SH-SY5Y (cell line): ENCODE data around the gene RNLS.

Experiments used
- GATA2 ChIP-seq: IDR thresholded peaks from 2 replicates; pipeline ENCODE4 v1.6.1; 2011; ENCODE audit warnings: mild to moderate bottlenecking, low read depth, low read length
- GATA3 ChIP-seq: IDR thresholded peaks from 2 replicates; pipeline ENCODE4 v1.6.1; 2011; ENCODE audit warnings: low read depth, mild to moderate bottlenecking, low read length, moderate library complexity

RNLS gene

GRCh38 chr10:88457660-88458059, 125.5 kb downstream of the RNLS start:
- no peak for TF ChIP-seq GATA3

GRCh38 chr10:88456730-88457129, 126.4 kb downstream of the RNLS start:
- TF ChIP-seq GATA3 (no peak), GATA2 (no peak)

GRCh38 chr10:88455831-88456230, 127.3 kb downstream of the RNLS start:
- TF ChIP-seq GATA2, result no peak
- no peak for TF ChIP-seq GATA3

GRCh38 chr10:88450201-88450600, 132.9 kb downstream of the RNLS start:
- TF ChIP-seq GATA3 (no peak), GATA2 (no peak)

- TF ChIP-seq GATA3, result no peak
- no peak for TF ChIP-seq GATA2
Observed at GRCh38 chr10:88442716-88443115, 140.4 kb downstream of the RNLS start.

GRCh38 chr10:88440541-88440940, 142.6 kb downstream of the RNLS start:
- TF ChIP-seq GATA2 (no peak), GATA3 (no peak)

- TF ChIP-seq GATA3 (no peak), GATA2 (no peak)
Observed at GRCh38 chr10:88439932-88440331, 143.2 kb downstream of the RNLS start.

- TF ChIP-seq GATA2, result no peak
- no peak for TF ChIP-seq GATA3
Observed at GRCh38 chr10:88437411-88437810, 145.7 kb downstream of the RNLS start.

GRCh38 chr10:88433565-88434186, 149.4 kb downstream of the RNLS start:
- TF ChIP-seq GATA3, result no peak
- TF ChIP-seq GATA2, result no peak

- no peak for TF ChIP-seq GATA2
- no peak for TF ChIP-seq GATA3
Observed at GRCh38 chr10:88431103-88431502, 152.0 kb downstream of the RNLS start.

- TF ChIP-seq GATA2 (no peak), GATA3 (no peak)
Observed at GRCh38 chr10:88428976-88429375, 154.1 kb downstream of the RNLS start.

GRCh38 chr10:88428442-88428841, 154.7 kb downstream of the RNLS start:
- TF ChIP-seq GATA2 (no peak), GATA3 (no peak)

- no peak for TF ChIP-seq GATA2
- TF ChIP-seq GATA3, result no peak
Observed at GRCh38 chr10:88427024-88427423, 156.1 kb downstream of the RNLS start.

- TF ChIP-seq GATA2, result no peak
- TF ChIP-seq GATA3, result no peak
Observed at GRCh38 chr10:88424881-88425280, 158.2 kb downstream of the RNLS start.

GRCh38 chr10:88423732-88424131, 159.4 kb downstream of the RNLS start:
- TF ChIP-seq GATA3, result no peak
- TF ChIP-seq GATA2, result no peak

GRCh38 chr10:88421590-88421989, 161.5 kb downstream of the RNLS start:
- TF ChIP-seq GATA2 (no peak), GATA3 (no peak)

GRCh38 chr10:88418871-88419270, 164.2 kb downstream of the RNLS start:
- no peak for TF ChIP-seq GATA3
- TF ChIP-seq GATA2, result no peak
